ENCODE data around the gene FALEC. TPM values are rescaled to one million over a fixed set of nuclear protein-coding genes. Genes with fewer than 3 reads are reported as not detected.

FALEC gene
- total RNA-seq, 2 donors from 2014 or later = 0.70 to 1.6 TPM

DNA sequence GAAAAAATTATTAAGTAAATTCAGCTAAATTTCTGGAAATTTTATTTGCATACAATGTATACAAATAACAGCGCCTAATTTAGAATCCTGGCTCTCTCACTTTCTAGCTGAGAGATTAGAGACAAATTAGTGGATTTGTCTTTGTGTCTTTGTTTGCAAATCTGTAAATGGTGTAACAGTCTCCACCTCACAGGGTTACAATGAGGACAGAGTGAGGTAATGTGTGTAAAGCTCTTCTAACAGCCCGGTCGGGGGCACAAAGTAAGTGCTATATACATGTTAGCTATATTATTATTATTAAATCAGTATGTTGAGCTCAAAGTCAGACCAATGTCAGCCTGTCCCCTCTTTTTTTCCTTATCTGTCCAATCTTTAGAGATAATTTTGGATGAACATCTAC is 28.7 kb downstream of the FALEC start:
- TF ChIP-seq, protein P1, sequence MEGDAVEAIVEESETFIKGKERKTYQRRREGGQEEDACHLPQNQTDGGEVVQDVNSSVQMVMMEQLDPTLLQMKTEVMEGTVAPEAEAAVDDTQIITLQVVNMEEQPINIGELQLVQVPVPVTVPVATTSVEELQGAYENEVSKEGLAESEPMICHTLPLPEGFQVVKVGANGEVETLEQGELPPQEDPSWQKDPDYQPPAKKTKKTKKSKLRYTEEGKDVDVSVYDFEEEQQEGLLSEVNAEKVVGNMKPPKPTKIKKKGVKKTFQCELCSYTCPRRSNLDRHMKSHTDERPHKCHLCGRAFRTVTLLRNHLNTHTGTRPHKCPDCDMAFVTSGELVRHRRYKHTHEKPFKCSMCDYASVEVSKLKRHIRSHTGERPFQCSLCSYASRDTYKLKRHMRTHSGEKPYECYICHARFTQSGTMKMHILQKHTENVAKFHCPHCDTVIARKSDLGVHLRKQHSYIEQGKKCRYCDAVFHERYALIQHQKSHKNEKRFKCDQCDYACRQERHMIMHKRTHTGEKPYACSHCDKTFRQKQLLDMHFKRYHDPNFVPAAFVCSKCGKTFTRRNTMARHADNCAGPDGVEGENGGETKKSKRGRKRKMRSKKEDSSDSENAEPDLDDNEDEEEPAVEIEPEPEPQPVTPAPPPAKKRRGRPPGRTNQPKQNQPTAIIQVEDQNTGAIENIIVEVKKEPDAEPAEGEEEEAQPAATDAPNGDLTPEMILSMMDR (conservative IDR thresholded peaks at IDR 0.05) = no peak
- H3K9me3 ChIP-seq (ENCODE audit: control insufficient read depth, low read length) = no peaks in the 10 kb centered on the region
- no peak overlapping the region for H3K27ac ChIP-seq (ENCODE audit: low read depth, low read length)
- H3K27ac Mint-ChIP-seq = no peak overlapping the region
- no peaks in the 10 kb centered on the region for H3K27me3 ChIP-seq (ENCODE audit: control insufficient read depth, insufficient read depth, low read length, poor library complexity, severe bottlenecking)
- peaks cover 3% of the 10 kb centered on the region for H3K4me1 ChIP-seq (ENCODE audit: control insufficient read depth, insufficient read depth, low read length)
- H3K36me3 ChIP-seq (ENCODE audit: control insufficient read depth, insufficient read depth, low read length) = no peaks in the 10 kb centered on the region
- H3K36me3 Mint-ChIP-seq (ENCODE audit: low read depth) = no peaks in the 10 kb centered on the region
- H3K27me3 Mint-ChIP-seq (ENCODE audit: insufficient read depth) = peaks cover 22% of the 10 kb centered on the region
- WGBS, 2 experiments (ENCODE audit: insufficient coverage in 1 of 2, insufficient read length in 1 of 2) = 80 to 84% methylated on average over 1 to 3 of the region's 3 CpGs
- H3K4me3 Mint-ChIP-seq = no peak overlapping the region
- H3K9me3 Mint-ChIP-seq = no peaks in the 10 kb centered on the region
- H3K4me3 ChIP-seq (ENCODE audit: low read length) = no peak overlapping the region
- no peak for DNase-seq
- peaks cover 10% of the 10 kb centered on the region for H3K4me1 Mint-ChIP-seq
- no peak overlapping the region for H3K9ac ChIP-seq (ENCODE audit: extremely low read depth, low read length, poor library complexity, severe bottlenecking)

DNA sequence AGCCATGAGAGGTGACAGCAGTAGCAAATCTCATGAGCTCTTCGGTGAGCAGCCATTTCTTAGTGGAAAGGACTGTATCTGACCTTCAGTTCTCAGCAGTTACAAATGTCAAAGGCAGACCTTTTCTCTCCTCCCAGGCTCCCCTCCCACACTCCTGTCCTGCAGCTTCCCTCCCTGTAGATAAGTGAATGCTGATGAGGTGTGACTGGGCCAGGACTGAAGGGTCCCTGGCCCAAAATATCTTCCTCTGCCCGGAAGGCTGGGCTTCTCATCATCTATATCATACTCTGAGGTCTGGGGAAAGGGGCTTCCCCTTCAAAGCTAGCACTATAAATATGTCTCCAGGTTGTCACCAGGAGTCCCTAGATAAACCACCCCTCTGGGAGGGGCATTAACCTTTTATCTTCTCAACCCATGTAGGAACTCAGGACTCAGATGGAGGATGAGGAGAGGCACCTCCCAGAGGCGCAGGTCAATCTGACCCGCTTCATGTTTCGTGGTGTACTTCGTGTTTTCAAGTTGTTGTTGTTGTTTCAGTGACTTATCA is 30.0 kb downstream of the FALEC start:
- no peaks in the 10 kb centered on the region for H3K9me3 ChIP-seq (ENCODE audit: control insufficient read depth, low read length)
- H3K4me1 ChIP-seq (ENCODE audit: control insufficient read depth, insufficient read depth, low read length) = peaks cover 6% of the 10 kb centered on the region
- peak; percentile 58 for DNase-seq
- H3K27ac ChIP-seq (ENCODE audit: low read depth, low read length) = no peak overlapping the region
- TF ChIP-seq, protein P1 (conservative IDR thresholded peaks at IDR 0.05) = no peak
- H3K9ac ChIP-seq (ENCODE audit: extremely low read depth, low read length, poor library complexity, severe bottlenecking) = no peak overlapping the region
- no peaks in the 10 kb centered on the region for H3K36me3 ChIP-seq (ENCODE audit: control insufficient read depth, insufficient read depth, low read length)
- no peaks in the 10 kb centered on the region for H3K9me3 Mint-ChIP-seq
- WGBS, 2 experiments (ENCODE audit: insufficient coverage in 1 of 2, insufficient read length in 1 of 2) = 50 to 92% methylated on average over 1 to 5 of the region's 6 CpGs
- peaks cover 29% of the 10 kb centered on the region for H3K27me3 Mint-ChIP-seq (ENCODE audit: insufficient read depth)
- no peaks in the 10 kb centered on the region for H3K36me3 Mint-ChIP-seq (ENCODE audit: low read depth)
- peaks cover 14% of the 10 kb centered on the region for H3K4me1 Mint-ChIP-seq
- H3K4me3 Mint-ChIP-seq = no peak overlapping the region
- no peak overlapping the region for H3K4me3 ChIP-seq (ENCODE audit: low read length)
- no peak overlapping the region for H3K27ac Mint-ChIP-seq
- no peaks in the 10 kb centered on the region for H3K27me3 ChIP-seq (ENCODE audit: control insufficient read depth, insufficient read depth, low read length, poor library complexity, severe bottlenecking)

DNA sequence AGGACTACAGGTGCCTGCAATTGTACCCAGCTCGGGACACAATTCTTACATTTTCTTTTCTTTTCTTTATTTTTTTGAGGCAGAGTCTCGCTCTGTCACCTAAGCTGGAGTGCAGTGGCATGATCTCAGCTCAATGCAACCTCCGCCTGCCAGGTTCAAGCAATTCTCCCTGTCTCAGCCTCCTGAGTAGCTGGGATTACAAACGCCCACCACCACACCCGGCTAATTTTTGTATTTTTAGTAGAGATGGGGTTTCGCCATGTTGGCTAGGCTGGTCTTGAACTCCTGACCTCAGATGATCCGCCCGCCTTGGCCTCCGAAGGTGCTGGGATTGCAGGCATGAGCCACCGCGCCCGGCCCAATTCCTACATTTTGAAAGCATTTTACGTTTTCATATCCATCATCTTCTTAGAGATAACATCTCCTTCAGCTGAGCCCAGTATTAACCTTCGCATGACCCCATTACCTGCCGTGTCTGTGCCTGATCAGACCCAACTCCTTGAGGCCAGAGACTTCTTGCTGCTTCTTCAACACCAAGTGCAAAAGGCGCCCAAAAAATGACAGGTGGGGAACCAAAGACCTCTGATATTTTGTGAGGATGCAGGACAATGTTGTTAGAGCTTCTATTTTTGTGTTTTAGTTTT is 30.9 kb downstream of the FALEC start:
- Histone ChIP-seq H3K4me3 (ENCODE audit: low read length) (no peak overlapping the region), H3K9ac (ENCODE audit: extremely low read depth, low read length, poor library complexity, severe bottlenecking) (no peak overlapping the region), H3K27ac (ENCODE audit: low read depth, low read length) (no peak overlapping the region), H3K36me3 (ENCODE audit: control insufficient read depth, insufficient read depth, low read length) (no peaks in the 10 kb centered on the region), H3K9me3 (ENCODE audit: control insufficient read depth, low read length) (no peaks in the 10 kb centered on the region), H3K27me3 (ENCODE audit: control insufficient read depth, insufficient read depth, low read length, poor library complexity, severe bottlenecking) (no peaks in the 10 kb centered on the region), H3K4me1 (ENCODE audit: control insufficient read depth, insufficient read depth, low read length) (peaks cover 6% of the 10 kb centered on the region)
- Mint-ChIP-seq H3K4me3 (no peak overlapping the region), H3K36me3 (ENCODE audit: low read depth) (no peaks in the 10 kb centered on the region), H3K27me3 (ENCODE audit: insufficient read depth) (peaks cover 36% of the 10 kb centered on the region), H3K4me1 (peaks cover 14% of the 10 kb centered on the region), H3K27ac (no peak overlapping the region), H3K9me3 (no peaks in the 10 kb centered on the region)
- DNase-seq = no peak
- WGBS, 2 experiments (ENCODE audit: insufficient coverage in 1 of 2, insufficient read length in 1 of 2) = 95 to 97% methylated on average over 10 to 16 of the region's 16 CpGs
- TF ChIP-seq, protein P1 (conservative IDR thresholded peaks at IDR 0.05) = no peak

Measured in endodermal cell (in vitro differentiated cells).